Natural killer cell (primary cell): ENCODE data around the gene TSN. TPM values are rescaled to one million over a fixed set of nuclear protein-coding genes. Genes with fewer than 3 reads are reported as not detected.
"Not testable (repeated sequence)": the region's sequence is repeated elsewhere in the genome, so short reads cannot be mapped to it uniquely, and the experiment has no call there.

Experiments used
- ATAC-seq, 3 donors: fragments of 150-1000 bp in 2 of 3; fragments of 200-7000 bp in 1 of 3; cut with Tn5 transposase; 1 replicate in 1 of 3; 2 replicates in 2 of 3; pipeline ENCODE4 v1.10.0; 2021; ENCODE audit warnings: mild to moderate bottlenecking in 2 of 3, moderate library complexity in 2 of 3
- DNase-seq, 2 donors: peaks; one replicate each; pipeline versions ENCODE4 v3.0.0 to v3.0.0-alpha.2; 2013 to 2021; ENCODE audit warnings: mixed read lengths in 1 of 2
- H3K27ac ChIP-seq: one replicate; pipeline ENCODE4 v1.5.1; 2013; ENCODE audit warnings: mild to moderate bottlenecking, low read length
- H3K27me3 ChIP-seq: one replicate; pipeline ENCODE4 v1.6.1; 2013; ENCODE audit warnings: low read length; ENCODE audit not compliant: control insufficient read depth, insufficient read depth
- H3K36me3 ChIP-seq: one replicate; pipeline ENCODE4 v1.6.1; 2013; ENCODE audit warnings: low read length; ENCODE audit not compliant: control insufficient read depth, insufficient read depth
- H3K4me1 ChIP-seq: one replicate; pipeline ENCODE4 v1.6.1; 2013; ENCODE audit warnings: low read length; ENCODE audit not compliant: control insufficient read depth, insufficient read depth
- H3K4me3 ChIP-seq: one replicate; pipeline ENCODE4 v1.5.1; 2013; ENCODE audit warnings: low read length
- H3K9me3 ChIP-seq: one replicate; pipeline ENCODE4 v1.6.1; 2013; ENCODE audit warnings: low read length; ENCODE audit not compliant: control insufficient read depth, insufficient read depth
- H3K27ac Mint-ChIP-seq, 2 donors: one replicate each; pipeline ENCODE4 v1.8.0; 2022; ENCODE audit warnings: mild to moderate bottlenecking in 2 of 2, mixed read lengths in 2 of 2, moderate library complexity in 1 of 2
- H3K27me3 Mint-ChIP-seq, 2 donors: one replicate each; pipeline ENCODE4 v1.8.0; 2022; ENCODE audit warnings: low read depth in 2 of 2, mixed read lengths in 2 of 2
- H3K36me3 Mint-ChIP-seq: one replicate; pipeline ENCODE4 v1.8.0; 2022; ENCODE audit warnings: mixed read lengths
- H3K4me1 Mint-ChIP-seq, 2 donors: one replicate each; pipeline ENCODE4 v1.8.0; 2022; ENCODE audit warnings: mixed read lengths in 2 of 2
- H3K4me3 Mint-ChIP-seq: one replicate; pipeline ENCODE4 v1.8.0; 2022; ENCODE audit warnings: mild to moderate bottlenecking, moderate library complexity, mixed read lengths
- H3K9me3 Mint-ChIP-seq, 2 donors: one replicate each; pipeline ENCODE4 v1.8.0; 2022; ENCODE audit warnings: mixed read lengths in 2 of 2
- CTCF ChIP-seq: fragments of 200-600 bp; IDR thresholded peaks from one replicate; pipeline ENCODE4 v1.8.0; 2022; ENCODE audit warnings: antibody characterized with exemption
- WGBS: methylation state at CpG from one replicate; pipeline ENCODE4 v1.1.7; 2013; ENCODE audit warnings: missing lambda C conversion rate; ENCODE audit not compliant: insufficient coverage; 5-methylcytosine and 5-hydroxymethylcytosine counted together
- intact Hi-C: fragments of 100-400 bp; cut with micrococcal nuclease; formaldehyde crosslinking; loops from one replicate; pipeline ENCODE4 v1.14.2; 2022
- total RNA-seq, 4 donors: library from RNA; stranded (reverse); fragments of 120-200 nt in 1 of 4; gene quantifications; one replicate each; pipeline versions ENCODE4 v1.2.3 to v1.2.4, GENCODE V29; 2013 to 2022

TSN gene
- total RNA-seq, 3 donors from 2014 or later (not counting 1 experiment from before 2014, with no cell fraction given), result 54.7 to 66.9 (median 62.5) TPM

GRCh38 chr2:121816797-121817196, 61.3 kb downstream of the TSN start:
- no peak for TF ChIP-seq CTCF
- ATAC-seq, result no peak
- no peaks in the 10 kb centered on the region for H3K36me3 Mint-ChIP-seq
- no peak overlapping the region for H3K4me3 Mint-ChIP-seq
- H3K27ac Mint-ChIP-seq, result no peak overlapping the region
- H3K27me3 ChIP-seq, result no peaks in the 10 kb centered on the region
- intact Hi-C loops, result no loop called here
- H3K36me3 ChIP-seq, result no peaks in the 10 kb centered on the region
- DNase-seq, result no peak
- WGBS, result 79% methylated on average over 6 of the region's 7 CpGs
- H3K27me3 Mint-ChIP-seq, result peaks cover 6 to 7% of the 10 kb centered on the region in 2 donors
- no peaks in the 10 kb centered on the region for H3K9me3 ChIP-seq
- H3K27ac ChIP-seq, result no peak overlapping the region
- no peaks in the 10 kb centered on the region for H3K9me3 Mint-ChIP-seq
- no peaks in the 10 kb centered on the region for H3K4me1 Mint-ChIP-seq
- no peaks in the 10 kb centered on the region for H3K4me1 ChIP-seq
- no peak overlapping the region for H3K4me3 ChIP-seq

DNA sequence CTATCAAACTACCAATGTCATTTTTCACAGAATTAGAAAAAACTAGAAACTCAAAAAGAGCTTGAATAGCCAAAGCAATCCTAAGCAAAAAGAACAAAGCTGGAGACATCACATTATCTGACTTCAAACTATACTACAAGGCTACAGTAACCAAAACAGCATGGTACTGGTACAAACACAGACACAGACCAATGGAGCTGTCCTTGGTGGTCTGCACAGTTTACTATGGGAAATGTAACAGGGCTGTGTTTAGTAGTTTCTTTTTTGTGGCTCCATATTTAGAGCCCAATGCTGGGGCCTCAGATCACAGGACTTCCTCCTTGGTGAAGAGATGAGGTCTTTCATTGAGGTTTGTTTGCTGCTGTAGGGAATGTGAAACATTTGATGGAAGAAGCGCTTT, 61.9 kb downstream of the TSN start:
- H3K4me3 Mint-ChIP-seq, H3K27ac ChIP-seq, H3K27ac Mint-ChIP-seq, H3K4me1 ChIP-seq, H3K27me3 ChIP-seq, H3K4me1 Mint-ChIP-seq, intact Hi-C loops, H3K36me3 Mint-ChIP-seq, H3K27me3 Mint-ChIP-seq, H3K9me3 Mint-ChIP-seq, ATAC-seq, H3K9me3 ChIP-seq, H3K36me3 ChIP-seq, H3K4me3 ChIP-seq, DNase-seq: not testable (repeated sequence)
- 81% methylated on average over 1 of the region's 1 CpG for WGBS

Other genes with a start within 250 kb of the TSN start
- not detected for gene RNU4ATAC, start 224.8 kb upstream of the TSN start, total RNA-seq
- 100 to 1,000 TPM; 125 to 142 (median 127) TPM for gene CLASP1, start 106.2 kb upstream of the TSN start, total RNA-seq
- 10 to 100 TPM; 32.7 to 37.7 (median 33.5) TPM for gene NIFK, start 18.8 kb upstream of the TSN start, total RNA-seq